Muscle layer of duodenum (tissue), 2 donors: Measurements from ENCODE around the gene EDA.
"Not testable (repeated sequence)": the region's sequence is repeated elsewhere in the genome, so short reads cannot be mapped to it uniquely, and the experiment has no call there.

Experiments
- H3K27ac ChIP-seq: one replicate; pipeline ENCODE4 v1.7.0; 2013; ENCODE audit warnings: mild to moderate bottlenecking, low read length
- H3K27me3 ChIP-seq: one replicate; pipeline ENCODE4 v1.7.0; 2013; ENCODE audit warnings: low read depth, mild to moderate bottlenecking, control low read depth, low read length
- H3K36me3 ChIP-seq, 2 donors: one replicate each; pipeline ENCODE4 v1.7.0; 2013; ENCODE audit warnings: low read length in 2 of 2, control low read depth in 1 of 2, mild to moderate bottlenecking in 1 of 2; ENCODE audit not compliant: insufficient read depth in 2 of 2, control insufficient read depth in 1 of 2
- H3K4me1 ChIP-seq, 2 donors: one replicate each; pipeline ENCODE4 v1.7.0; 2013; ENCODE audit warnings: low read length in 2 of 2, mild to moderate bottlenecking in 2 of 2, control low read depth in 1 of 2, moderate library complexity in 1 of 2; ENCODE audit not compliant: insufficient read depth in 2 of 2, control insufficient read depth in 1 of 2
- H3K4me3 ChIP-seq, 2 donors: one replicate each; pipeline ENCODE4 v1.7.0; 2013; ENCODE audit warnings: low read length in 2 of 2, low read depth in 1 of 2, mild to moderate bottlenecking in 1 of 2
- H3K9me3 ChIP-seq, 2 donors: one replicate each; pipeline ENCODE4 v1.7.0; 2013; ENCODE audit warnings: low read length in 2 of 2, control low read depth in 1 of 2, mild to moderate bottlenecking in 1 of 2; ENCODE audit not compliant: control insufficient read depth in 1 of 2
- donor health status: healthy.

EDA gene

DNA sequence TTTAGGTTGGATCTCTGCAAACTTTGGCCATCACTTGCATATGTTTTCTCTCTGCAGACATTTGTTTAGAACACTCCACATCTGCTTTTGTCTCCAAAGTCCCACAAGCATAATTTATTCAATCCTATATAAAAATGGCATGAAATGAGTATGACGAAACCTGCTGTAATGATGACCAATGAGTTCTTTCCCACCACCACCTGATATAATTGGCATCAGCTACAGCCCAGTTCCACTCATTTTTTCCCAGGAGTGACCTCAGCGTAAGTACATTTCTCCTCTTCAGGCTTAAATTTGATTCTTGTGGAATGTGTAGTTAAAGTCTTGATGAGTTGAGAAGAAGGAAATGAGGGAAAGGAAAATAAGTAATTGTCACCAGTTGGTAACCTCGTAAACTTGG lies 228.7 kb downstream of the EDA start:
- Histone ChIP-seq H3K9me3 (no peaks in the 10 kb centered on the region), H3K4me3 (no peak overlapping the region), H3K4me1 (no peaks in the 10 kb centered on the region), H3K27ac (no peak overlapping the region), H3K36me3 (no peaks in the 10 kb centered on the region), H3K27me3 (no peaks in the 10 kb centered on the region)

DNA sequence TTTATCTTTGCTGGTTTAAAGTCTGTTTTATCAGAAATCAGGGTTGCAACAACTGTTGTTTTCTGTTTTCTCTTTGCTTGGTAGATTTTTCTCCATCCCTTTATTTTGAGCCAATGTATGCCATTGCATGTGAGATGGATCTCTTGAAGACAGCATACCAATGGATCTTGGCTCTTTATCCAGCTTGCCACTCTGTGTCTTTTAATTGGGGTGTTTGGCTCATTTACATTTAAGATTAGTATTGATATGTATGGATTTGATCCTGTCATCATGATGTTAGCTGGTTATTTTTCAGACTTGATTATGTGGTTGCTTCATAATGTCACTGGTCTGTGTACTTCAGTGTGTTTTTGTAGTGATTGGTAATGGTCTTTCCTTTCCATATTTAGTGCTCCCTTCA lies 244.1 kb downstream of the EDA start:
- H3K4me1 ChIP-seq, H3K36me3 ChIP-seq, H3K9me3 ChIP-seq, H3K27ac ChIP-seq, H3K27me3 ChIP-seq, H3K4me3 ChIP-seq: not testable (repeated sequence)

DNA sequence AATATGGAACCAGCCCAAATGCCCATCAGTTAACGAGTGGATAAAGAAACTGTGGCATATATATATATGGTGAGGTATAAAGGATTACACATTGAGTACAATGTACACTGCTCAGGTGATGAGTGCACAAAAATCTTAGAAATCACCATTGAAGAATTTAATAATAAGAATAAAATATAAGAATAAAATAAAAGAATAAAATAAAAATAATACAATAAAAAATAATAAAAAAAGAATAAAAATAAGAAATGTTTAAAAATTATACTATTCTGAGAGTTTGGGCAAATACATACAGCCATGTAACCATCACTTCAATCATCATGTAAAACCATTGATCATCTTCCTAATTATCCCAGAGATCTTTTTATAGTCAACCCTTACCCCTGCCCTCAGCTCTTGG lies 260.3 kb downstream of the EDA start:
- Histone ChIP-seq H3K4me3 (no peak overlapping the region), H3K4me1 (no peaks in the 10 kb centered on the region), H3K27me3 (no peaks in the 10 kb centered on the region), H3K9me3 (no peaks in the 10 kb centered on the region), H3K27ac (no peak overlapping the region), H3K36me3 (no peaks in the 10 kb centered on the region)

DNA sequence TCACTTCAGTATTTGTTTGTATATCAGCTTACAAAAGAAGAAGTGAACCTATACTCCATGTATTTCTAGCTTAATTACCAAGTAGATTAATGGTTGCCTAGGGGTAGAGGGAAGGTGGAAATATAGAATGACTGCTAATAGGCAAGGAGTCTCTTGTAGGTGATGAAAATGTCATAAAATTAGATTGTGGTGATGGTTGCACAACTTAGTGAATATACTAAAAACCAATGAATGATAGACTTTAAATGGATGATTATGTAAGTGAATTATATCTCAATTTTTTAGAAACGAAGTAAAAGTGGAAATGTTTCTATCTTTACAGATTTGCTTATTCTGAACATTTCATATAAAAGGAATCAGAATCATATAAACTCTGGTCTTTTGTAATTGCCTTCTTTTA lies 268.3 kb downstream of the EDA start:
- Histone ChIP-seq H3K9me3 (peaks cover 0 to 13% of the 10 kb centered on the region in 2 donors), H3K4me1 (no peaks in the 10 kb centered on the region), H3K27ac (no peak overlapping the region)

DNA sequence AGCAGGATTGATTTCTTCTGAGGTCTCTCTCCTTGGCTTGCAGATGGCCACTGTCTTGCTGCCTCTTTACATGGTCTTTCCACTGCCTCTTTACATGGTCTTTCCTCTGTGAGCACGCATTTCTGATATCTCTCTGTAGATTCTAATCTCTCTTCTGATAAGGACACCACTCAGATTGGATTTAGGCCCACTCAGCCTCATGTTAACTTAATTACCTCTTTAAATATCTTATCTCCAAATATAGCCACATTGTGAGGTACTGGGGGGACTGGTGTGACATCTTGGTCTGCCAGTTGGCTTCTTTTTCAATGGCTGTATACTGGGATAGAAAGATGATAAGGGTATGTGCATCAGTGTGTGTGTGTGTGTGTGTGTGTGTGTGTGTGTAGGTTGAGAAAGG lies 280.1 kb downstream of the EDA start:
- Histone ChIP-seq H3K27me3 (no peaks in the 10 kb centered on the region), H3K36me3 (no peaks in the 10 kb centered on the region), H3K4me1 (no peaks in the 10 kb centered on the region), H3K4me3 (no peak overlapping the region), H3K27ac (no peak overlapping the region), H3K9me3 (no peaks in the 10 kb centered on the region)

More for the DNA sequence above, 268.3 kb downstream of the EDA start:
- no peaks in the 10 kb centered on the region for H3K36me3 ChIP-seq
- no peak overlapping the region for H3K4me3 ChIP-seq
- no peaks in the 10 kb centered on the region for H3K27me3 ChIP-seq

DNA sequence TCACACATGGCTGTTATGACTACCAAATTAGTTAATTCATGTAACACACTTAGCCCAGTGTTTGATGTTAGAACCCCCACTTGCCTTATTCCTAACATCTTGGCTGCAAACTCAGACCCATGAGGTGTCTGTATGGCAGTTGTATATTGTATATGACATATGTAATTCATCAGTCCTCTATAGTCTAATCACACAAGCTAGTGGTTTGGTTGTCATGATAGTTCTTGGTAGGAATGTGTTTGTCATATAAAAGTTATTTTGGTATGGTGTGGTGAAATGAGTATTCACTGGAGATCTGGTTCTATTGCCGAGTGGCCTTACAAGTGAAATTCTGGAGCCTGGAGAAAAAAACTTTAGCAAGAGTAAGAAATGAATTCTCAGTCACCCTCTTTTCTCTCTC lies 284.6 kb downstream of the EDA start:
- Histone ChIP-seq H3K27me3 (no peaks in the 10 kb centered on the region), H3K4me3 (no peak overlapping the region), H3K27ac (no peak overlapping the region), H3K36me3 (no peaks in the 10 kb centered on the region), H3K4me1 (no peaks in the 10 kb centered on the region), H3K9me3 (no peaks in the 10 kb centered on the region)

DNA sequence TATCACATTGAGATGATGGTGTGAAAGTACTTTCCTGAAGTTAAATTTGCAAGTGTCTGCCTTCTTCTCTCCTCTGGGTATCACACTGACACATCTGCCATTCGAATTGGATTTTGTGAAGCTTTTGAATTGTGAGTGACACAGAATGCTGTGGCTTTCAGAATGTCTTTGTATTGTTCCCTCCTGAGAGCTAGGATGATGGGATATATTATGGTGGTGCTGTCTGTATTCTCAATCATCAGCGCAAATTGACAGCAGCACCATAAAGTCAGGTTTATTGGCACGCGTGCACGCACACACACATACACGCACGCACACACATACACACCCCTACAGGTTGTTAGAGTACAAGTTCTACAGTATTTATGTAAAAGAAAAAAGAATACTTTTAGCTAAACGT lies 290.5 kb downstream of the EDA start:
- Histone ChIP-seq H3K27me3 (no peaks in the 10 kb centered on the region), H3K9me3 (peaks cover 0 to 2% of the 10 kb centered on the region in 2 donors), H3K4me3 (no peak overlapping the region), H3K4me1 (no peaks in the 10 kb centered on the region), H3K27ac (no peak overlapping the region), H3K36me3 (no peaks in the 10 kb centered on the region)

GRCh38 chrX:69914781-69915180 lies 298.9 kb downstream of the EDA start:
- H3K36me3 ChIP-seq = no peaks in the 10 kb centered on the region
- H3K9me3 ChIP-seq = peaks cover 0 to 4% of the 10 kb centered on the region in 2 donors
- H3K27me3 ChIP-seq = no peaks in the 10 kb centered on the region
- H3K4me3 ChIP-seq = no peak overlapping the region
- no peak overlapping the region for H3K27ac ChIP-seq
- H3K4me1 ChIP-seq = no peaks in the 10 kb centered on the region

DNA sequence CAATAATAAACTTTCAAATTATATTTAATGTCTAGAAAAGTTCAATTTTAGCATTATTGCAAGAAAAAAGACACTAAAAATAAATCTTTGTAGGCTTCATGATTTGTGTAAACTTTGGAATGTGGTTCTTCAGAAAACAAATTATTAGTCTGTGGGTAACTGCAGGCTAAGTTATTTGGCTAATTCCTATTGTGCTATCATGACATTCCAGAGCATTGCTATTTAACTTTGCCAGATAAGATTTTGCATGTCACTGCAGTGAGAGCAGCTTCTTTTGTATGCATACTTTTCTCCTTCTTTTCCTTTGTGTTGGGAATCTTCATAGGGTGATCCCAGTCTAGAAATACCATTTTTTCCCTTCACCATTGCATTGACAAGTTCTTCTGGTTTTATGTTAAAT lies 303.8 kb downstream of the EDA start:
- H3K4me1 ChIP-seq = no peaks in the 10 kb centered on the region
- H3K36me3 ChIP-seq = no peaks in the 10 kb centered on the region
- H3K27me3 ChIP-seq = no peaks in the 10 kb centered on the region
- no peaks in the 10 kb centered on the region for H3K9me3 ChIP-seq
- H3K27ac ChIP-seq = no peak overlapping the region
- H3K4me3 ChIP-seq = no peak overlapping the region

DNA sequence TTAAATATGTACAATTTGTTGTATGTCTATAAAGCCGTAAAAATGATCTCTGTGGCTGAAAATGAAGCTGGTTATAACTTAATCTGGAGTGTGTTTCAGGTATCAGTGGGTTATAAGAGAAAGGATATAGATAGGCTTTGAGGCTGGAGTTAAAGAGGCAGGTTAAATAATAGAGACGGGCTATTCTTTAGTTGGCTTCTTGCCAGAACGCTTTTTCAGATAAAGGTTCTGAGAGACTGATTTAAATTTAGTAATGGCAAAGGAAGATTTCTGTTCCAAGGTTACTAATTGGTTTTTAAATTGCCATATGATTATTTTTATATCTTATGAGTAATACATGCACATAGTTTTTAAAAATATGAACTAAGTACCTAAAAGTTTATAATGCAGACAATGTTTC lies 316.4 kb downstream of the EDA start:
- Histone ChIP-seq H3K36me3 (no peaks in the 10 kb centered on the region), H3K9me3 (no peaks in the 10 kb centered on the region), H3K4me3 (no peak overlapping the region), H3K27ac (no peak overlapping the region), H3K4me1 (no peaks in the 10 kb centered on the region), H3K27me3 (no peaks in the 10 kb centered on the region)

DNA sequence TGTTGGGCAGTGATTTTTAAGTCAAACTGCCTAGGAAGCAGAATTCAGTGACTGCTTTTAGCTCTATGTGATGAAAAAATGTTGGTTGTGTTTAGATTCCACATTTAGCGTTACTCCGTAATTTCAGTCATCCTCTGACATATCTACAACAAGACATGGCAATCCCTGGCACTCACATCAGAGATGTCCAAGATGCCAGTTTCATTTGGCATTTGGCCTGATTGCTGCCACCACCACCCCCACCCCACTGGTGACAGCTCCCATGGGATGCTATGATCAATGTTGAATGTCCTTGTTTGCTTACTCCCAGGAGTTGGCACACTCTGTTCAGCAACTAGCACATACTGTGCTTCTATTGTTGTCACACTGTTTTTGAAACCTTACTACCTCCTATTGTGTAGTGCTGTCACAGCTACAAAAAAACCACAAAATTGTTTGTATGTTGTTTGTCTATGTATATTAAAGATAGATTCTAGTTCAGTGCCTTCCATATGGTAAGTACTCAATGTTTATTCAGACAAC lies 332.4 kb downstream of the EDA start:
- H3K4me1 ChIP-seq = no peaks in the 10 kb centered on the region
- H3K27me3 ChIP-seq = no peaks in the 10 kb centered on the region
- no peak overlapping the region for H3K27ac ChIP-seq
- no peaks in the 10 kb centered on the region for H3K9me3 ChIP-seq
- H3K4me3 ChIP-seq = no peak overlapping the region
- H3K36me3 ChIP-seq = no peaks in the 10 kb centered on the region

DNA sequence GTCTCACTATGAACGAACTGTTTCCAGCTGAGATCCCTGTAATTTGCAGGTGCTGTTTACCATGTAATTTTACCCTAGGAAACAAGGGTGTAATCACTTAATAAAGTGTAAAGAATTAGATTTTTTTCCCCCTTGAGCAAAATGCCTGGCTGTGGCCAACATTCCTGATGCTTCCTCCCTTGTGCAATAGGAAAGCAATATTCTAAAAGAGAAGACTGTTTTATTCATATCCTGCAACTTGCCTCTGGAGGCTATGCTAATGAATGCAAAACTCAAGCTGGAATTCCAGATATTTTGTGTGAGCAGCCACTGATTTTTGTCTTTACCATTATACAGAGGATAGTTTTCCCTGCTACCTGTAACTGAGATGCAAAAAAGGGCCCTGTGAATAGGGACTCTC lies 335.8 kb downstream of the EDA start:
- H3K27ac ChIP-seq = no peak overlapping the region
- H3K36me3 ChIP-seq = no peaks in the 10 kb centered on the region
- H3K4me1 ChIP-seq = no peaks in the 10 kb centered on the region
- no peaks in the 10 kb centered on the region for H3K27me3 ChIP-seq
- H3K4me3 ChIP-seq = no peak overlapping the region
- no peaks in the 10 kb centered on the region for H3K9me3 ChIP-seq
